Epithelial cell of esophagus (primary cell): Measurements from ENCODE around the gene PGM2.

Experiments
- DNase-seq: peaks from one replicate; pipeline ENCODE4 v3.0.0; 2010; ENCODE audit warnings: low read depth
- H3K4me3 ChIP-seq: 2 replicates; pipeline ENCODE4 v1.5.1; 2011; ENCODE audit warnings: mild to moderate bottlenecking, low read length, control low read depth
- TF ChIP-seq, protein P1 (sequence below): IDR thresholded peaks from 2 replicates; pipeline ENCODE4 v1.5.1; 2011; ENCODE audit warnings: low read depth, mild to moderate bottlenecking, low read length, control low read depth, inconsistent platforms; ENCODE audit not compliant: insufficient read depth; ENCODE audit errors: missing control alignments

PGM2 gene

DNA sequence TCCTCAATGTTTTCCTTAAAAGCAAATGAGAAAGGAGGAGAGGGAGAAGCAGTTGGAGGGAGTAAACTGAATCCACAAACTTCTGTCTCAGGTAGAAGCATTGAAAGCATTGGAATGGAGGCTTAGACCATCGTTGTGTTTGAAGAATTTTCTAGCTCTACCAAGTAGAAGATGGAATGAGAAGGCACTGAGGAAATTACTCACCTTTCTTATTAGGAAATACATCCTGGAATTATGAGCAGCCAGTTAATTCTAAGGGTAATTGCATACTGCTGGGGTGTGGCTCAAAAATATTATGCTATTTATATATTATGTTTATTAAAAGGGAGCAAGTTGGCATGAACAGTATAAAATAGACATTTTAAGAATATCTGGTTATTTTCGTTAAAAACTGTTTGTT lies 12.9 kb downstream of the PGM2 start:
- H3K4me3 ChIP-seq, result no peak overlapping the region
- peak; percentile 57 for DNase-seq
- TF ChIP-seq, protein P1, sequence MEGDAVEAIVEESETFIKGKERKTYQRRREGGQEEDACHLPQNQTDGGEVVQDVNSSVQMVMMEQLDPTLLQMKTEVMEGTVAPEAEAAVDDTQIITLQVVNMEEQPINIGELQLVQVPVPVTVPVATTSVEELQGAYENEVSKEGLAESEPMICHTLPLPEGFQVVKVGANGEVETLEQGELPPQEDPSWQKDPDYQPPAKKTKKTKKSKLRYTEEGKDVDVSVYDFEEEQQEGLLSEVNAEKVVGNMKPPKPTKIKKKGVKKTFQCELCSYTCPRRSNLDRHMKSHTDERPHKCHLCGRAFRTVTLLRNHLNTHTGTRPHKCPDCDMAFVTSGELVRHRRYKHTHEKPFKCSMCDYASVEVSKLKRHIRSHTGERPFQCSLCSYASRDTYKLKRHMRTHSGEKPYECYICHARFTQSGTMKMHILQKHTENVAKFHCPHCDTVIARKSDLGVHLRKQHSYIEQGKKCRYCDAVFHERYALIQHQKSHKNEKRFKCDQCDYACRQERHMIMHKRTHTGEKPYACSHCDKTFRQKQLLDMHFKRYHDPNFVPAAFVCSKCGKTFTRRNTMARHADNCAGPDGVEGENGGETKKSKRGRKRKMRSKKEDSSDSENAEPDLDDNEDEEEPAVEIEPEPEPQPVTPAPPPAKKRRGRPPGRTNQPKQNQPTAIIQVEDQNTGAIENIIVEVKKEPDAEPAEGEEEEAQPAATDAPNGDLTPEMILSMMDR, result no peak

DNA sequence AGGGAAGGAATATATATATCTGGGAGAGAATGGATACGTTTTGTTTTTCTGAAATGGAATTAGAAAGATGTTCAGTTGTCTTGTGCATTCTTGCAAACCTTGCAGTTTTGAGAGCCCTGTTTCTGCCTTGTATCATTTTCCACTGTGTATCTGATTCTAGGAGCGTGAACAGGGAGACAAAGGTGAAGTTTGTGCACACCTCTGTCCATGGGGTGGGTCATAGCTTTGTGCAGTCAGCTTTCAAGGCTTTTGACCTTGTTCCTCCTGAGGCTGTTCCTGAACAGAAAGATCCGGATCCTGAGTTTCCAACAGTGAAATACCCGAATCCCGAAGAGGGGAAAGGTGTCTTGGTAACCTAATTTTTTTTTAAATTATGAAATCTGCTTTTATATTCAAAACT lies 17.7 kb downstream of the PGM2 start:
- TF ChIP-seq, protein P1, result no peak
- no peak overlapping the region for H3K4me3 ChIP-seq
- DNase-seq, result no peak

GRCh38 chr4:37845201-37845600 lies 18.7 kb downstream of the PGM2 start:
- H3K4me3 ChIP-seq, result no peak overlapping the region
- DNase-seq, result no peak
- TF ChIP-seq, protein P1, result no peak

DNA sequence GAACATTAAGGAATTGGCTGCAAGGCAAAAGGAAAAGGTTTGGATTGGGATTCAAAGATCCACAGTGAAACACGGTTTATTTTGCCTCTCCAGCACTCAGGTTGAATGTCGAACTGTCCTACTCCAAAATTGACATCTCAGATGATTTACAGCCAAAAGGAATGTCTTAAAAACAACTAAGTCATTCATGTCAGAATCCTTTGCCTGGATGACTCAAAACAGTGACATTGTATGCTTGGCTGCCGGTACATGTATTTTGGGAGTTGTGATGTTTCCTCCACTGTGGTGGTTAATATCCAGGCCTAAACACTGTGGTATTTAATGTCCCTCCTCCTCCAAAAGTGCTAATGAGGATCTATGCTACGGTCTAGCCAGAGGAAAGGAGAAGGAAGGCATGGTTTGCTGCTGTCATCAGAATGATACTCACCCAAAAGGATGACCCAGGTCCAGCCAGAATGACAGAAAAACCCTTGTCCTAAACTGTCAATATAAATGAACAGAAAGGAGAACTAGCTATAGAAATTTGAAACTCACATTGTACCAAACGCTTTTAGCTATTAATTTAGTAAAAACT lies 20.9 kb downstream of the PGM2 start:
- DNase-seq, result no peak
- no peak overlapping the region for H3K4me3 ChIP-seq
- TF ChIP-seq, protein P1, result no peak

DNA sequence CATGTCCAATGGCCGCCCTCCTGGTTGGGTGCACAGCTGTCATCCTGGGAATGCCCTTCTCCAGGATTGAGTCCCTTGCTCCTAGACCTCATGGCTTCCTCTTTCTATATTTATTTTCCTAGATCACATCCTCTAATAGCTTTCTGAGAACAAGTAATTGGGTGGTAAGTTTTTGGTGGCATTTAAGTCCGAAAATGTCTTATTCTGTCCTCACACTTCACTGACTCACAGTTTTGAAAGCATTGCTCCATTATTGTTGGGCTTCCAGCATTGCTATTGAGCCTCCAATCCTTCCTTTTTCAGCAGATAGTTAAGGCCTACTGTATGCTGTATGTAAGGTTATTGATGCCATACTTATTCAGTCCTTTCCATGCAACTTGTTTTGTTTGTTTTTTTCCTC lies 25.9 kb downstream of the PGM2 start:
- no peak overlapping the region for H3K4me3 ChIP-seq
- DNase-seq, result no peak
- TF ChIP-seq, protein P1, result no peak

GRCh38 chr4:37858112-37858511 lies 31.6 kb downstream of the PGM2 start:
- no peak overlapping the region for H3K4me3 ChIP-seq
- TF ChIP-seq, protein P1, result no peak
- DNase-seq, result no peak

- no peak overlapping the region for H3K4me3 ChIP-seq
- no peak for DNase-seq
- TF ChIP-seq, protein P1, result no peak
These were observed 32.4 kb downstream of the PGM2 start for GRCh38 chr4:37858872-37859271.
